Measurements from ENCODE around the gene GJB4.
"Not testable (repeated sequence)": the region's sequence is repeated elsewhere in the genome, so short reads cannot be mapped to it uniquely, and the experiment has no call there.

Gene GJB4

GRCh38 chr1:34759503-34760357 lies at the start of gene GJB4:
GJB4 (plus strand) TSS chr1:34759740; CDS start chr1:34761255, 1,515 bp downstream.
- no peak for DNase-seq

GRCh38 chr1:34710812-34711211 lies 48.7 kb upstream of the GJB4 start:
- DNase-seq = no peak

GRCh38 chr1:34711485-34711884 lies 48.1 kb upstream of the GJB4 start:
- DNase-seq = no peak

DNA sequence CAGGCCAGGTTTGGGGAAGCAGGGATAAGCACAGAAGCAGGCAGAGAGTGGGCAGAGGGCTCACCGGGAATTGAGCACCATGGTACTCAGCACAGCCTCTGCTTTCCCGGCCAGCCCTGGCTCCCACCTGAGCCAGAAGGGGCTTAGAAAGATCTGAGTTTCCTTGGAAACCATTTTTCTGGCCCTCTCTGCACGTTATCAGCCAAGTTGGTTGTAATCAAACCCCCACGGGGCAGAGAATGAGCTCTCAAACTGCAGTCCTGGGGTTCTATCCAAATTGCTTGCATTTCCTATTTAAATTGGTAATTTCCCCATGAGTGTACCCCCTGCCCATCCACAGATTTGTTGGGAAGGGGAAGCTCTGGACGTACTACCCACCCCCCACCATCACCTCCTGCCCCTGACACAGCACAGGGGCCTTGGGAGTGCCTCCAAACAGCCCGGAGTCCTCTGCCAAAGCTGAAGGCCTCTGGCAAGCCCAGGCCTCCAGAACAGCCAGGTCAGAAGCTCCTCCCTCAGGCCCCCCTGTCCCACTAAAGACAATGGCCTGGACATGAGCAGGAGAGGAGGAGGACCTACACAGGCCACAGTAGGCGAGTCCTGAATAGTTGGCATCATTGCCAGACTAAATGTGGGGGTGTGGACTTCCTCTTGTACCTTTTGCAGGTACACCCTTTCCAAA lies 47.4 kb upstream of the GJB4 start:
- no peak for DNase-seq

GRCh38 chr1:34713443-34713842 lies 46.1 kb upstream of the GJB4 start:
- no peak for DNase-seq

DNA sequence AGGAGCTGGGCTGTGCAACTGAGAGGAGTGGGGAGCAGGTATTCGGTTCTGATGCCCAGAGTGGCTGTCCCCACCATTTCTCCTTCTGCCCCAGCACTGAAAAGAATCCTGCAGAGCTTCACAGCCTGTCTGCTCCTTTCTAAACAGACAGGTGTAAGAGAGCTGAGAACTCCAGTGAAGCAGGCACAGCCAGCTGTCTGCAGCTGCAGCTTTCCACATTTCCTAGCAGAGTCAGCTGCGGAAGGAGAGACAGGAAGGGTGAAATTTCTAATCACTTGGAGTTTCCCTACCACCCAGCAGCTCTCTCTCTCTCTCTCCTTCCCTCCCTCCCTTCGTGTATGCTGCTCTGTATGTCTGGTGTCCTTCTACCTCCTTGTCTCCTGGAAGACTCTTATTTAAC lies 45.2 kb upstream of the GJB4 start:
- DNase-seq = no peak

GRCh38 chr1:34715139-34715538 lies 44.4 kb upstream of the GJB4 start:
- no peak for DNase-seq

GRCh38 chr1:34721241-34721640 lies 38.3 kb upstream of the GJB4 start:
- no peak for DNase-seq

DNA sequence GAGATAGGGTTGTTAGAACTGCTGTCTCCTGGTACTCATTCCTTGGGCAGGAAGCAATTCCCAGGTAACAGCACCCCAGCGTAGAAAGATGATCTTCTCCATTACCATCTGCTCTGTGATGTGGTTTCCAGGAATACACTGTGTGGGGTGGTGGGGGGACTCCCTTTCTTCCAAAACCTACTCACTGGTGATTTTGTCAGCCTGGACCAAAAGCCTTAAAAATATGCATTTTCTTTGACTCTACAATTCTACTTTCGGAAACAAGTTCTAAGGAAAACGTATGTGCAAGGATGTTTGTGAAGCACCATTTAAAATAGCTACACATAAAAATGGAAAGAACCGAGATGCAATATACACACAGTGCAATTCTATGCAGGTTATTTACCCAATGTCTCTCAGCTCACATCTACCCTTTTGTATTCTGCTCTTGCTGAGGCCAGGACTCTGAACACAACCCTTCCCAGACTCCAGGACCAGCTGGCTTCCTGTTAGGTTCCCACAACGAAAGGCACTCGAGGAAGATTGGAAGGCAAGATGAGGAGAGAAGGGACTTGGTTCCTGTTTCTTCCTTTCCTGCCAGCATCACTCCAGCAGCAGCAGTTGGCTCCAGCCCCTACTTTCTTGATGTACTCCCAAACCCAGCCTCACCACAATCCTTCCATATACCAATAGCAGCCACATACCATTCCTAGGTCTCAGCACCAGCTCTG lies 37.7 kb upstream of the GJB4 start:
- no peak for DNase-seq

DNA sequence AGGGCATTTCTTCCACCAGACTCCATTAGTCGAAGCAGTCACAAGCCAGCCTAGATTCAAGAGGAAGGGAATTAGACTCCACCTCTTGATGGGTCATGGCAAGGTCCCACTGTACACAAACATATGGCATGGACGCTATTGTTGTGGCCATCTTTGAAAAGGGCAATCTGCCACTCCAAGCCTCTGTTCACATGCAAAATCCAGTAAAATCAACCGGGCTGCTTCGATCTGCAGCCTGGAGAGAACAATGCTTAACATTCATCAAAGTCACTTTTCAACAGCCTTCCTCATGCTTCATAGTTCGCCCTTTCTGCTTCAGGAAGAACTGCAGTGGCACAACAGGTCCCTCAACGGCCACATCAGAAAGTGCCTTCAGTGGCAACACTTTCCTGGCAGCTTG lies 32.7 kb upstream of the GJB4 start:
- no peak for DNase-seq

- DNase-seq = no peak
Measured at GRCh38 chr1:34730485-34730884, 29.1 kb upstream of the GJB4 start.

DNA sequence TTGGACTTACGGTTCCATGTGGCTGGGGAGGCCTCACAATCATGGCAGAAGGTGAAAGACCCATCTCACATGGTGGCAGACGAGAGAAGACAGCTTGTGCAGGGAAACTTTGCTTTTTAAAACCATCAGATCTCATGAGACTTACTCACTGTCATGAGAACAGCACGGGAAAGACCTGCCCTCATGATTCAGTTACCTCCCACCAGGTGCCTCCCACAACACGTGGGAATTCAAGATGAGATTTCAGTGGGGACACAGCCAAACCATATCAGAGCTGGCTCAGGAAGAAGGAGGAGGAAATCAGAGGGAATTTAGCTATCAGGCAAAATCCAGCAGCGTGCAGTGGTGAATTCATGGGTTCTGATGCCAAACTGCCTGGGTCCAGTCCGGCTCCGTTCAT lies 26.7 kb upstream of the GJB4 start:
- DNase-seq = not testable (repeated sequence)

GRCh38 chr1:34736692-34737091 lies 22.8 kb upstream of the GJB4 start:
- peak; percentile 38 for DNase-seq

- DNase-seq = not testable (repeated sequence)
Measured at GRCh38 chr1:34737236-34737635, 22.3 kb upstream of the GJB4 start.

DNA sequence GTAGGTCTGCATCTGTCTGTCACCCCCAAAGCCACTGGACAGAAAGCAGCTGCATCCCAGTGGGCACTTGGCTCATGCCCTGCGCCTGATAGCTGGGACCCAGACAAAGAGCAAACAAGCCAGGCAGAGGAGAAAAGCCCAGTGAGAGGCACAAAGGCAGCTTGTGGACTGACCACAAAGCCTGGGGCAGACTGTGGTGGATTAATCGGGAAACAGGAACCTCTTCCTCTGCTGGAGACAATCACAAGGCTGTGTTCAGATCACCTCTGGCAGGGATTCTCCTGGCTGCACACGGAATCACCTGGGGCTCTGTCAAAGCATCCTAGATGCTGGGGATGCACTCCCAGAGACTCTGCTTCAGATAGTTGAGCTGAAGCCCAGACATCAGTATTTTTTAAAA lies 19.9 kb upstream of the GJB4 start:
- DNase-seq = no peak

GRCh38 chr1:34740161-34740868 lies 19.2 kb upstream of the GJB4 start:
- DNase-seq = peak; percentile 37

DNA sequence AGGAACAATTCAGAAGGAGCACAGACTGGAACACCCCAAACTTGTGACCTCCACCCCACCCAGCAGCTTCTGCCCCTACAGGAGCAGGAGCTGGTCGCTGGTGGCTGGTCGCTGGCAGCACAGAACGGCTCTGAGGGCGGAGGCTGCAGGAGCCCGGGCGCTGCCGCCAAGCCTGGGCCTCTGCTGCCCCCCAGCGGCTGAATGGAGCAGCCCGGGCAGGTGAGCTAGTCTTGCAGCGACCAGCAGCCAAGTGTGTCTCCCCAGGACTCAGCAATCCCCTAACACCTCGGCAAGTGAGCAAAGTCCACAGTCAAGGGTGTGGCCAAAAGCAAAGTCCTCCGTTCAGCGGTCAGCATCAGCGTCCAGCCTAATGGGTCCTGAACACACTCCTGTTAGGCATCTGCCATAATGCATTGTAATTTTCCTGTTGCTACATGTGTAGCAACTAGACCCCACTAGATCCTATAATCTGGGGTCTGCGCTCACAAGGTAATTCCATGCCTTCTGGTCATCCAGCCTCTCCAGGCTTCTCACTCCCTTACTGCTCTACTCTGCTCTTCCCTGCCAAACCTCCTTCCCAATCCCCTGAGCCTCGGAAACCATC lies 16.8 kb upstream of the GJB4 start:
- peak; percentile 41 for DNase-seq

GRCh38 chr1:34743775-34744174 lies 15.8 kb upstream of the GJB4 start:
- DNase-seq = no peak

DNA sequence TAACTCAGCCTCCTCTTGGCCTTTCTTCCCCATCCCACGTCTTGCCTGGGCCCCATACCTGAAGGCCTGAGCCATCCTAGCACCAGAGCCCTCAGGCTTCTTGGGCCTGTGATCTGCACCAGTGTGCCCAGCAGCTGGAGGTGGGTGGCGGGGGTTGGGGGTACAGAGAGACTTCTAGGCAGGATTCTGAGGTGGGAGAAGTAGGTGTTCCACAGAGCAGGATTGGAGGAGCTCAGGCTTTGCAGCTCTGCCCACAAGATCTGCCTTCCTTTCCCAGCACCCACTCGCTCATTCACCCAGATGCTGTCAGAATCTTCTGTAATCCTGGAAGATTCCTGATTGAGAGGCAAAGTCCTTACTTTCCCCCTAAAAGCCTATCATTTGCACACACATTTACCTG lies 14.7 kb upstream of the GJB4 start:
- DNase-seq = no peak

DNA sequence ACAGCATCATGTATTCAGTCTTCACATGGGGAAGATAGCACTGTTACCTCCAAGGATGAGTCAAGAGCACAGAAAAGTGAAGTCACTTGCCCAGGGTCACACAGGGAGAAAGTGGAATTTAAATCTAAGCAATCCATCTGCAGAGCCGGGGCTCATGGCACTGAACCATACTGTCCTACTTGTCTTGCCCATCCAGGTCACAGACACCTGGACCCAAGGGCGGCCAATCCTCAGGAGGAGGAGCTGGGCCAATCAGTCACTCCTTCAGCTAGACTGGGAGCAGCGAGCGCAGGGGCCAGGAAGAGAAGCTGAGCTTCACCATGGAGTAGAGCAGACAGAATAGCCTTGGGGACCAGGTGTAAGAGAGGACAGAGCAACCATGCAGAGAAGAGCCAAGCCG lies 13.9 kb upstream of the GJB4 start:
- no peak for DNase-seq

DNA sequence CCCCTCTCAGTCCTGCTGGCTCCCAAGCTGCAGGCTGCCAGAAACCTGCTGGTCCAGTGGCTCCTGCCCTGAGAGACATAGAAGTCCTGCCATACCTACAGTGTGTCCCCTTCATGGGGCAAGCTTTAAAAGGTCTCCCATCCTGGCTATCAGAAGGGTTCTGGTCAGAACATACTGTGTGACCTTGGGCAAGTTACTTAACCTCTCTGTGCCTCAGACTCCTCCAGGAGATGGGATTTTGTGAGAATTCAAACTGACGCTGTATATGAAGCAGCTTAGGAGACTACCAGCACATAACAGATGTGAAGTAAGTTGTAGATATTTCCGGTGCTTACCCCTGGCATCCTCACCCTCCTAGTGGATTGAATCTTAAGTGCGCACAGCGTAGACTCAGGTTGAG lies 13.4 kb upstream of the GJB4 start:
- DNase-seq = no peak

DNA sequence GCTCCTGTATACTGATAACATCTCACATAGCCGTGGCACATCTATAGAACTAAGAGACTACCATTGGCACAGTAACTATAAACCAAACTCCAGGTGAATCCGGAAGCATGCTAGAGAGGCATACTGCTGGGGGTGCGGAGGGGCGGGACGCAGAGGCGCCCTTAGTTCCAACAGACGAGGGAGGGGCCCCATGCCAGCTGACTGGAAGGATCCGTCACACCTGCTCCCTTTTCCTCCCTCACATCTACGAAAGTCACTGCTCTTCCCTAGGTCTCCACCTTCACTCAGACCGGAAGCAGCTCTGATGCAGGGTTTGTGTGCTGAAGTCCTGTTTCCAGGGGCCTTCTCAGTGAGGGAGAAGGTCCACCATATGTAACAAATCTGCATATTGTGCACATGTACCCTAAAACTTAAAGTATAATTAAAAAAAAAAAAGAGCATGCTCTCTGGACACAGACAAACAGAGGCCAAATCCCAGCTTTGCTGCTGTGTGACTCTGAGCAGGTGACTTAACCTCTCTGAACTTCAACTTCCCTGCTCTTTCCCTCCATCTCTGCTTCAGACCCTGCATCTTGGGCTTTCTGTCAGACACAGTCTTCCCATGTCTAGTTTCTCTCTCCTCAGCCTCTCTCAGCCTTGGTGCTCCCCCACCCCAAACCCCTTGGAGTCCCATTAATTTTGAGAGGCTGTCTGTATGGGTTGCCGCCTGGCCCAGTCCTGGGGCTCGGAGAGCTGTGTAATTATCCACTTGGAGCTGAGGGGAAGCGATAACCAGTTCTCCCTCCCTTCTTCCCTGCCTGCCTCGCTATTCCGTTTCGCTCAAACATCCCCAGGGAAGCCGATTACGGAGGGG lies 12.5 kb upstream of the GJB4 start:
- DNase-seq = no peak

Measured in DMS79 (cell line).